Adrenal gland (tissue), 5 donors: ENCODE measurements around the gene RXFP4.
"Not testable (repeated sequence)": the region's sequence is repeated elsewhere in the genome, so short reads cannot be mapped to it uniquely, and the experiment has no call there.

Source experiments
- POLR2A ChIP-seq, 2 donors: fragments of 450-650 bp; IDR thresholded peaks; one replicate each; pipeline ENCODE4 v1.6.1; 2017; ENCODE audit warnings: antibody characterized with exemption in 2 of 2, mild to moderate bottlenecking in 2 of 2, moderate library complexity in 1 of 2
- TF ChIP-seq, protein P1 (sequence below), 6 experiments: fragments of 450-650 bp in 4 of 6; fragments of 200-600 bp in 2 of 6; sonication (generic) in 1 of 6; IDR thresholded peaks; 1 replicate in 5 of 6; 2 replicates in 1 of 6; pipeline versions ENCODE4 v1.5.1 to v1.8.0; 2016 to 2021; ENCODE audit warnings: antibody characterized with exemption in 6 of 6, mild to moderate bottlenecking in 2 of 6, moderate library complexity in 1 of 6
- donor health status: DM: no; HTN: no; CAD: no.

DNA sequence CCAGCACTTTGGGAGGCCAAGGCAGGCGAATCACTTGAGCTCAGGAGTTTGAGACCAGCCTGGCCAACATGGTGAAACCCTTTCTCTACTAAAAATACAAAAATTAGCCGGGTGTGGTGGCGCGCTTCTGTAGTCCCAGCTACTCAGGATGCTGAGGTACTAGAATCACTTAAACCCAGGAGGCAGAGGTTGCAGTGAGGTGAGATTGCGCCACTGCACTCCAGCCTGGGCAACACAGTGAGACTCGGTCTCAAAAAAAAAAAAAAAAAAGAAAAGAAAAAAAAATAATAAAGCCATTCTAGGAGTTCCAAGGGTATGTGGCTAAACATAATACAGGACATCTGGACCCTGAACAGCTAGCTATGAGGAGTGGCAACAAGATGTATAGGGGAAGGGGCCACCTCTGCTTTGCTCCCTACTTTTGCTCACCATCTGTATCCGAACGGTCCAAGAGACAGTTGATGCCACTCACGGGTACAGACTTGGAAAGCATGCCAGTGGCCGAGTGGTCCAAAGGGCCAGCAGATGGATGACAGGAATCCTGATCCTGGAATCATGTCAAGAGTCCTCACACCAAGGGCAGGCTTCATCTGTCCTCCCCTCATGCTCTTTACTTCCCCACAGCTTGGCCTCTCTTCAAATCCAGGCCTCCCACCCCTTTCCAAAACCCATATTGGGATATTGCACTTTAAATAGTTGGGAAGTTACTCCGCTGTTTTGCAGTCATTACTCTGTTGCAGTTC, 43.6 kb downstream of the RXFP4 start:
- not testable (repeated sequence) for TF ChIP-seq POLR2A (IDR thresholded peaks at IDR 0.05)
- TF ChIP-seq, protein P1, sequence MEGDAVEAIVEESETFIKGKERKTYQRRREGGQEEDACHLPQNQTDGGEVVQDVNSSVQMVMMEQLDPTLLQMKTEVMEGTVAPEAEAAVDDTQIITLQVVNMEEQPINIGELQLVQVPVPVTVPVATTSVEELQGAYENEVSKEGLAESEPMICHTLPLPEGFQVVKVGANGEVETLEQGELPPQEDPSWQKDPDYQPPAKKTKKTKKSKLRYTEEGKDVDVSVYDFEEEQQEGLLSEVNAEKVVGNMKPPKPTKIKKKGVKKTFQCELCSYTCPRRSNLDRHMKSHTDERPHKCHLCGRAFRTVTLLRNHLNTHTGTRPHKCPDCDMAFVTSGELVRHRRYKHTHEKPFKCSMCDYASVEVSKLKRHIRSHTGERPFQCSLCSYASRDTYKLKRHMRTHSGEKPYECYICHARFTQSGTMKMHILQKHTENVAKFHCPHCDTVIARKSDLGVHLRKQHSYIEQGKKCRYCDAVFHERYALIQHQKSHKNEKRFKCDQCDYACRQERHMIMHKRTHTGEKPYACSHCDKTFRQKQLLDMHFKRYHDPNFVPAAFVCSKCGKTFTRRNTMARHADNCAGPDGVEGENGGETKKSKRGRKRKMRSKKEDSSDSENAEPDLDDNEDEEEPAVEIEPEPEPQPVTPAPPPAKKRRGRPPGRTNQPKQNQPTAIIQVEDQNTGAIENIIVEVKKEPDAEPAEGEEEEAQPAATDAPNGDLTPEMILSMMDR (IDR thresholded peaks at IDR 0.05) = not testable (repeated sequence)
